Epithelial cell of proximal tubule (primary cell): ENCODE data around the gene CACNA2D4. TPM values are rescaled to one million over a fixed set of nuclear protein-coding genes. Genes with fewer than 3 reads are reported as not detected.
A peak's percentile ranks its signal among the peaks of the same experiment; 100 is the strongest.

Experiments
- DNase-seq: peaks from one replicate; pipeline ENCODE4 v3.0.0-alpha.2; 2011; ENCODE audit warnings: low read depth
- H3K4me3 ChIP-seq: 2 replicates; pipeline ENCODE4 v1.5.1; 2011; ENCODE audit warnings: low read depth, mild to moderate bottlenecking, low read length
- CTCF ChIP-seq: conservative IDR thresholded peaks from 2 replicates; pipeline ENCODE4 v1.5.1; 2012; ENCODE audit warnings: low read depth, mild to moderate bottlenecking, low read length
- total RNA-seq: library from RNA; depleted of rRNA; stranded (reverse); fragments of >200 nt; gene quantifications from 2 replicates; pipeline ENCODE4 v1.2.3, GENCODE V29; 2015

CACNA2D4 gene
- total RNA-seq, 1 donor from 2014 or later, result 1.6 TPM

DNA sequence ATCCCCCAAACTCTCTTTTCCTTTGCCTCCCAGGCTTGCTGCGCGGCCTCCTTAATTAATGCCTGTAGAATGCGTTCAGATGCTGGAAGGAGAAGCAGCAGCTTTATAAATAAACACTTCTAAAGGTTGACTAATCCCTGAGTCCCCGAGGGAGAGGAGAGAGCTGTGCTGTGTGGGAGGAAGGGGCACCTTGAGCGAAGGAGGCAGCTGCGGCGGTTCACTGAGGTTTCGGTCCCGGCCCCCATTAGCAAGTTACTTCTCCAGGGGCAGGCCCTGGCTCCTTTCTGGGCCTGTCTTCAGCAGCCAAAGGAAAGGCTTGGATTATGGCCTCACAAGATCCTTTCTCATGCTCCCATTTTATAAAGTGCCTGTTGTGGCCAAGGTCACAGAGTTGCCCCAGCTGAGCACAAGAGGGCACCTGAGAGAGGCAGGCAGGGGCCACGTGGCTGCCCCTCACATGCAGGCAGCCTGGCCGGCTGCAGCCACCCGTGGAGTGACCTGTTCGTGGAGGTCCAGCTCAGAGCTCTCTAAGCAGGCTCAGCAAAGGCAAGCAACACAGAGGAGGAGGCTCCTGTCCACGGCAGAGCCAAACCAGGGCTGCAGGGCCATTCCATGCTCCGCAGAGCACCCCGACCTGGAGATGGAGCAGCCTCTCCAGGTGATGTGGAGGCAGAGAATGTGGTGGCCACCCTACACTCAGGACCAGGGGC, 15.0 kb upstream of the CACNA2D4 start:
- H3K4me3 ChIP-seq, result no peak overlapping the region
- DNase-seq, result no peak
- no peak for TF ChIP-seq CTCF

DNA sequence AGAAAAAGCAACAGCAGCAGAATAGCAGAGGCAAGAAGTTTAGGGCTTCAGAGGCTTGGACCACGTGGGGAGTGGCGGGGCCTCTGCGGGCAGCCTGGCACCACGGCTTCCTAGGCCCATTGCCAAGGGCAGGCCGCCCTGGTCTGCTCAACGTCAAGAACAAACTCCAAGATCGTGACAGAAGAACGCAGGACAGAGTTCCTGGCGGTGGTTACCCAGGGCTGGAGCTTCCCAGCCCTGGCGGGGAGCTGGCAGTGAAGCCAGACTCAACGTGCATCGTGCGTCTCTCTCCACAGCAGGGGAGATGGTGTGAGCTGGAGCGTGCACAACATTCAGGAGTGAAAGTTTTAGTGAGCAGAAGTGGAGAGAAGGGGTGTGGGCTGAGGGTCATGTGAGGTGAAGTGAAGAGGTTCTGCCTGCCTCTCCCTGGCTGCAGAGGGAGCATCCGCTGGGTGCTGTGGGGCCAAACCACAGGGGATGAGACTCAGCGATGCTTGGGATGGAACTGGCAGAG, 13.9 kb upstream of the CACNA2D4 start:
- no peak for TF ChIP-seq CTCF
- DNase-seq, result peak; percentile 49
- no peak overlapping the region for H3K4me3 ChIP-seq

DNA sequence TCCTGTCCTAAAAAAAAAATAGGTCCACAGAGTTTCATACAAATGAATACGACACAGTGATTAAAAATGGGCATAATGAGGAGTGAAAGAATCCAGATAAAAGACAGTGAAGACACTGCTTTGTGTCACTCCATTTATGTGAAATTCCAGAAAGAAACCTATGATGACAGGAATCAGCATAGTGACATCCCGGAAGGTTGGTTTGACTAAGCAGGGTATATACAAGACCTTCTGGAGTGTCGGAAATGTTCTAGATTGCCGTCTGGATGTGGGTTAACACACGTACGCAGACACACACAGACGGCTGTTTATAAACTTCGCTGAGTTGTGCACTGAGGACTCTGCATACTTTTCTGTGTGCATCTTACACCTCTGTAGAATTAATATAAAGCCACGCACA, 13.2 kb upstream of the CACNA2D4 start:
- TF ChIP-seq CTCF, result no peak
- H3K4me3 ChIP-seq, result no peak overlapping the region
- DNase-seq, result no peak

GRCh38 chr12:1930803-1931597, 12.5 kb upstream of the CACNA2D4 start:
- no peak for TF ChIP-seq CTCF
- no peak for DNase-seq
- no peak overlapping the region for H3K4me3 ChIP-seq

DNA sequence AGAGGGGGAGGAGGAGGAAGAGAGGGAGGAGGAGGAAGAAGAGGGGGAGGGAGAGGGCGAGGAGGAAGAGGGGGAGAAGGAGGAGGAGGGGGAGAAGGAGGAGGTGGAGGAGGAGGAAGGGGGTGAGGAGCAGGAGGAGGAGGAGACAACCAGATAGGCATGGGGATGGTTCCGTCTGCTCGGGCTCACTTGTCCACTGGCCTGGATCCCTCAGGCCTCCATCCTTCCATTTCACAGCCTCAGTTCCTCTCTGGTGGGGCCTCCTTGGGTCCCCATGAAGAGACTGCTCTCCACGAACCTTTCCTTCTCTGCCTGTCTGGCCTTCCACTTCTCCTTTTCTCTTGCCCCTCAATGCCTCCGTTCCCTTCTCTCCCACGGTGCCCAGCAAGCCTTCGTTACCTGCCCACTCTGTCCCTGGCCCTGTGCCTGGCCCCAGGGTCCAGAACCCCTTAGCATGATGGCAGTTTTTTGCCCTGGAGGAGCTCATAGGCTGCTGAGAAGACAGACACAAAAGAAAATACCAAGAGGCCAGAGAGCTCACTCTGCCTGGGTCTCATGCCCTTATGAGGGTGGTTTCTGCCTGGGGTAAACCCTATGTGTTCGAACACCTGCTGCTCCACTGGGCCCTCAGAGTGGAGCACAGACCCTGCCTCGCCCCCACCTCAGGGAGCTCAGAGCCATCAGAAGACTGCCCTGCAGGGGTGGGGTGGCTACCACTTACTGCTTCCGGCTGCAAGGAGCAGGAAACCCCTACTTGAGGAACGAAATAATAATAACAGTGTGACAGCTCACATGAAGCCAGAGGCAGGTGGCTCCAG, 11.7 kb upstream of the CACNA2D4 start:
- no peak for DNase-seq
- H3K4me3 ChIP-seq, result no peak overlapping the region
- TF ChIP-seq CTCF, result no peak

DNA sequence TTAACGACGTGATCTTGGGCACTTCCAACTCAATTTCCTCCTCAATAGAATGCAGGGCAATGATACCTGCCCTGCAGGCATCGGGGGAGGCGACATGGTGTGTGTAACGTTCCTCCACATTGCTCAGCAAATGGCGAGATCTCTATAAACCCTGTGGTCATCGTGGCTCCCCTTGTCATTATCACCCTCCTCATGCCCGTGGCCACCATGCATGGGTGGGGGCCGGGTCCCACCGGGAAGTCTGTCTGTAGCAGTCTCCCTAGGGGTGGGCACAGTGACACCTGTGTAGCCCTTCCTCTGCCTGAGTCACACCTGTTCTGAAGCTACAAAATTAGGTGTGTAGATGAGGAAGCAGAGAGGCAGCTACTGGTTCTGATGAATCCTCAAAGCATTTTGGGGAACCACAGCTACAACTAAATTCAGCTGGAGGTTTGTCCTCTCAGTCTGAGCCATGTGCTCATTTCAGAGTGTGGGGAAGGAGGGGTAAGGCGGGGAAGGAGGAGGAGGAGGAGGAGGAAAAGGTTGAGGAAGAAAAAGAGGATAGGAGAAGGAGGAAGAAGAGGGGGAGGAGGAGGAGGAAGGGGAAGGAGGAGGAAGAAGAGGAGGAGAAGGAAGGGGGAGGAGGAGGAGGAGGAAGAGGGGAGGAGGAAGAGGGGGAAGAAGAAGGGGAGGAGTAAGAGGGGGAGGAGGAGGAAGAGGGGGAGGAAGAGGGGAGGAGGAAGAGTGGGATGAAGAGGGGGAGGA, 11.0 kb upstream of the CACNA2D4 start:
- no peak for TF ChIP-seq CTCF
- no peak for DNase-seq
- H3K4me3 ChIP-seq, result no peak overlapping the region
